Activated gamma-delta T cell (primary cell): Measurements from ENCODE around the gene TXNDC5.

Source experiments
- DNase-seq: peaks from one replicate; lab custom pipeline; 2025; lab: John Stamatoyannopoulos, UW

TXNDC5 gene

GRCh38 chr6:7851780-7852179 lies 58.8 kb downstream of the TXNDC5 start:
- no peak for DNase-seq

GRCh38 chr6:7848229-7848628 lies 62.4 kb downstream of the TXNDC5 start:
- DNase-seq = no peak

- DNase-seq = no peak
These were observed 63.4 kb downstream of the TXNDC5 start for GRCh38 chr6:7846966-7847818.

- DNase-seq = no peak
These were observed 68.7 kb downstream of the TXNDC5 start for GRCh38 chr6:7841781-7842468.

GRCh38 chr6:7836371-7837026 lies 74.1 kb downstream of the TXNDC5 start:
- no peak for DNase-seq

- no peak for DNase-seq
These were observed 76.9 kb downstream of the TXNDC5 start for GRCh38 chr6:7833751-7834070.

- no peak for DNase-seq
These were observed 77.5 kb downstream of the TXNDC5 start for GRCh38 chr6:7832904-7833750.
